ENCODE results near the gene PLEKHF1. TPM values are rescaled to one million over a fixed set of nuclear protein-coding genes. Genes with fewer than 3 reads are reported as not detected.

PLEKHF1 gene
- total and polyA plus RNA-seq, 7 donors = 1.2 to 34.6 (median 19.4) TPM

DNA sequence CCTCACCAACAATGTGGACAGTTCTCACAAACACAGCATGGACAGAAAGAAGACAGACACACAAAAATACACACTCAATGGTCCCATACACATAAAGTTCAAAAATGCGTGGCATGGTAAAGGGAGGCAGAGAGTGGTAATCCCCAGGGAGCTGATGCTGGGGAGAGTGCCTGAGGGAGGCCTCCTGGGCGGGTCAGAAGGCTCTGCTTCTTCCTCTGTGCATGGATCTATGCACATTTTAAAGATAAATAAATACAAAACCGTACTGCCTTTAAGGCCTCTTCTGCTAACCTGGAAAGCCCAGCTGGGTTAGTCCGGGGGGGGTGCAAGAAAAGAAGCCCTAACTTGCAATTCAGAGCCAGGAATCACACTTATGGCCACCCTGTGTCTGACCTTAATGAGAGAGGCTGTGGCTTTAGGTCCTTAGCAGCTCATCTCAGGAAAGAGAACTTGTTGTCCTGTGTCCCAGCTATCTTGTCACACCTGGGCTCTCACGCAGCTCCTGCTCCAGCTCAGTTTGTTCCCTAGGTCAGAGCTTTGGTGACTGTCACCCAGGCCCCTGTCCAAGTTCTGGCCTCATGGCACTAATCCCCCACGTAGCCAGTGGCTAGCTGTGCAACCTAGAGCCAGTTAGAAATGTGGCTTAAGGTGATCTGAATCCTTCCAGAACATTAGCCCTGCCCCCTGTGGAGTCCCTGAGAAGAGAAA lies 30.7 kb upstream of the PLEKHF1 start:
- Histone ChIP-seq H3K9me3 (no peaks in the 10 kb centered on the region), H3K4me1 (no peaks in the 10 kb centered on the region), H3K36me3 (no peaks in the 10 kb centered on the region), H3K4me3 (no peak overlapping the region), H3K27me3 (no peaks in the 10 kb centered on the region), H3K27ac (no peak overlapping the region)
- 63 to 77% methylated on average over 6 of the region's 6 CpGs for WGBS, 2 donors
- DNase-seq = no peak
- TF ChIP-seq EP300 (IDR thresholded peaks at IDR 0.05) = no peak
- TF ChIP-seq, protein P1, sequence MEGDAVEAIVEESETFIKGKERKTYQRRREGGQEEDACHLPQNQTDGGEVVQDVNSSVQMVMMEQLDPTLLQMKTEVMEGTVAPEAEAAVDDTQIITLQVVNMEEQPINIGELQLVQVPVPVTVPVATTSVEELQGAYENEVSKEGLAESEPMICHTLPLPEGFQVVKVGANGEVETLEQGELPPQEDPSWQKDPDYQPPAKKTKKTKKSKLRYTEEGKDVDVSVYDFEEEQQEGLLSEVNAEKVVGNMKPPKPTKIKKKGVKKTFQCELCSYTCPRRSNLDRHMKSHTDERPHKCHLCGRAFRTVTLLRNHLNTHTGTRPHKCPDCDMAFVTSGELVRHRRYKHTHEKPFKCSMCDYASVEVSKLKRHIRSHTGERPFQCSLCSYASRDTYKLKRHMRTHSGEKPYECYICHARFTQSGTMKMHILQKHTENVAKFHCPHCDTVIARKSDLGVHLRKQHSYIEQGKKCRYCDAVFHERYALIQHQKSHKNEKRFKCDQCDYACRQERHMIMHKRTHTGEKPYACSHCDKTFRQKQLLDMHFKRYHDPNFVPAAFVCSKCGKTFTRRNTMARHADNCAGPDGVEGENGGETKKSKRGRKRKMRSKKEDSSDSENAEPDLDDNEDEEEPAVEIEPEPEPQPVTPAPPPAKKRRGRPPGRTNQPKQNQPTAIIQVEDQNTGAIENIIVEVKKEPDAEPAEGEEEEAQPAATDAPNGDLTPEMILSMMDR (IDR thresholded peaks at IDR 0.05) = no peak
- TF ChIP-seq POLR2AphosphoS5 (IDR thresholded peaks at IDR 0.05) = no peak
- TF ChIP-seq POLR2A (IDR thresholded peaks at IDR 0.05) = no peak
- intact Hi-C loops (cut with DNase I) = no loop called here

- TF ChIP-seq POLR2A (IDR thresholded peaks at IDR 0.05) (no peak), POLR2AphosphoS5 (IDR thresholded peaks at IDR 0.05) (no peak), EP300 (IDR thresholded peaks at IDR 0.05) (no peak)
- TF ChIP-seq, protein P1 (IDR thresholded peaks at IDR 0.05) = no peak
- H3K4me3 ChIP-seq = no peak overlapping the region
- H3K4me1 ChIP-seq = no peaks in the 10 kb centered on the region
- H3K27ac ChIP-seq = no peak overlapping the region
- no peaks in the 10 kb centered on the region for H3K9me3 ChIP-seq
- no peak for DNase-seq
- no peaks in the 10 kb centered on the region for H3K36me3 ChIP-seq
- 82 to 87% methylated on average over 6 of the region's 6 CpGs for WGBS, 2 donors
- intact Hi-C loops (cut with DNase I) = no loop called here
- no peaks in the 10 kb centered on the region for H3K27me3 ChIP-seq
Measured at GRCh38 chr19:29635963-29636362, 29.3 kb upstream of the PLEKHF1 start.

GRCh38 chr19:29636553-29637360 lies 28.5 kb upstream of the PLEKHF1 start:
- no peak overlapping the region for H3K4me3 ChIP-seq
- WGBS, 2 donors = 56 to 62% methylated on average over 12 of the region's 12 CpGs
- no peak for DNase-seq

GRCh38 chr19:29639086-29639485 lies 26.2 kb upstream of the PLEKHF1 start:
- DNase-seq = no peak
- no peak for TF ChIP-seq POLR2AphosphoS5 (IDR thresholded peaks at IDR 0.05)
- WGBS, 2 donors = 87 to 92% methylated on average over 8 of the region's 8 CpGs
- no peak overlapping the region for H3K27ac ChIP-seq
- intact Hi-C loops (cut with DNase I) = no loop called here
- no peaks in the 10 kb centered on the region for H3K36me3 ChIP-seq
- no peak overlapping the region for H3K4me3 ChIP-seq
- no peaks in the 10 kb centered on the region for H3K27me3 ChIP-seq
- no peaks in the 10 kb centered on the region for H3K9me3 ChIP-seq
- H3K4me1 ChIP-seq = no peaks in the 10 kb centered on the region

More at GRCh38 chr19:29636553-29637360, 28.5 kb upstream of the PLEKHF1 start:
- H3K9me3 ChIP-seq = no peaks in the 10 kb centered on the region
- H3K27ac ChIP-seq = no peak overlapping the region
- H3K4me1 ChIP-seq = no peaks in the 10 kb centered on the region
- TF ChIP-seq POLR2AphosphoS5 (IDR thresholded peaks at IDR 0.05) (no peak), POLR2A (IDR thresholded peaks at IDR 0.05) (no peak), EP300 (IDR thresholded peaks at IDR 0.05) (no peak)
- TF ChIP-seq, protein P1 (IDR thresholded peaks at IDR 0.05) = no peak
- no peaks in the 10 kb centered on the region for H3K27me3 ChIP-seq
- H3K36me3 ChIP-seq = no peaks in the 10 kb centered on the region
- intact Hi-C loops (cut with DNase I) = no loop called here

DNA sequence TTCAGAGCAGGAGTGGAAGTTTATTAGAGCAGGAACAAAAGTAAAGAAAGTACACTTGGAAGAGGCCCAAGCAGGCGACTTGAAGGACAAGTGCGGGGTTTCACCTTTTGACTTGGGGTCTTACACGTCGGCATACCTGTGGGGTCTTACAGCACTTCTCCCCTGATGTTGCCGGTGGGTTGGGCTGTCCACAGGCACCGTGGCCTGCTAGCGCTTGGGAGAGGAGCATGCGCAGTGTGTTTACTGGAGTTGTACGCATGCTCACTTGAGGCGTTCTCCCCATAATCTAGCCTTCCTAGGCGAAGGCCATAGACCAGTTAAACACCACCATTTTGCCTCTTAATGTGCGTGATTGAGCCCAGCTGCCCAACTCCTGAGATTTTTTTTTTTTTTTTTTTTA lies 25.0 kb upstream of the PLEKHF1 start:
- Histone ChIP-seq H3K27me3 (no peaks in the 10 kb centered on the region), H3K4me3 (no peak overlapping the region), H3K4me1 (peaks cover 0 to 4% (median 0%) of the 10 kb centered on the region in 4 donors), H3K9me3 (no peaks in the 10 kb centered on the region), H3K36me3 (no peaks in the 10 kb centered on the region), H3K27ac (no peak overlapping the region)
- 86 to 88% methylated on average over 12 of the region's 12 CpGs for WGBS, 2 donors
- no peak for DNase-seq
- intact Hi-C loops (cut with DNase I) = no loop called here
- TF ChIP-seq EP300 (IDR thresholded peaks at IDR 0.05) = no peak
